Mesenchymal stem cell (in vitro differentiated cells and primary cell): Measurements from ENCODE around the gene C18orf32.

Experiments
- DNase-seq: peaks from one replicate; pipeline ENCODE4 v3.0.0-alpha.2; 2013
- H2AFZ ChIP-seq: one replicate; pipeline ENCODE4 v1.6.1; 2013; ENCODE audit warnings: low read depth, mild to moderate bottlenecking, control low read depth, inconsistent platforms, low read length, moderate library complexity
- H2AK5ac ChIP-seq: 2 replicates; pipeline ENCODE4 v1.6.1; 2013; ENCODE audit warnings: low read length, moderate library complexity, mild to moderate bottlenecking, inconsistent platforms; ENCODE audit not compliant: severe bottlenecking
- H2BK120ac ChIP-seq: one replicate; pipeline ENCODE4 v1.6.1; 2013; ENCODE audit warnings: low read depth, mild to moderate bottlenecking, inconsistent platforms, low read length, moderate library complexity
- H2BK12ac ChIP-seq, 2 experiments: one replicate each; pipeline ENCODE4 v1.6.1; 2013; ENCODE audit warnings: inconsistent platforms in 2 of 2, low read length in 2 of 2, mild to moderate bottlenecking in 2 of 2, moderate library complexity in 2 of 2, control low read depth in 1 of 2
- H2BK15ac ChIP-seq: one replicate; pipeline ENCODE4 v1.6.1; 2013; ENCODE audit warnings: mild to moderate bottlenecking, low read depth, inconsistent platforms; ENCODE audit not compliant: poor library complexity, severe bottlenecking
- H2BK5ac ChIP-seq: 2 replicates; pipeline ENCODE4 v1.6.1; 2013; ENCODE audit warnings: low read depth, mild to moderate bottlenecking, low read length, control low read depth, inconsistent platforms; ENCODE audit not compliant: poor library complexity, severe bottlenecking
- H3K14ac ChIP-seq, 2 experiments: one replicate each; pipeline ENCODE4 v1.6.1; 2013; ENCODE audit warnings: inconsistent platforms in 2 of 2, low read length in 2 of 2, control low read depth in 1 of 2, mild to moderate bottlenecking in 1 of 2, moderate library complexity in 1 of 2
- H3K18ac ChIP-seq, 2 experiments: one replicate each; pipeline ENCODE4 v1.6.1; 2013; ENCODE audit warnings: inconsistent platforms in 2 of 2, low read length in 2 of 2, control low read depth in 1 of 2, low read depth in 1 of 2, mild to moderate bottlenecking in 1 of 2
- H3K23ac ChIP-seq, 2 experiments: one replicate each; pipeline ENCODE4 v1.6.1; 2013; ENCODE audit warnings: inconsistent platforms in 2 of 2, low read length in 2 of 2, mild to moderate bottlenecking in 2 of 2, moderate library complexity in 2 of 2, control low read depth in 1 of 2
- H3K27ac ChIP-seq: 2 replicates; pipeline ENCODE4 v1.5.1; 2013; ENCODE audit warnings: mild to moderate bottlenecking, moderate library complexity, low read length, control low read depth, inconsistent platforms; ENCODE audit not compliant: poor library complexity, severe bottlenecking
- H3K27me3 ChIP-seq, 2 experiments: 2 replicates each; pipeline versions ENCODE4 v1.6.1 to v1.7.0; 2013; ENCODE audit warnings: low read length in 2 of 2, mild to moderate bottlenecking in 2 of 2, moderate library complexity in 2 of 2, control low read depth in 1 of 2, inconsistent platforms in 1 of 2; ENCODE audit not compliant: control insufficient read depth in 1 of 2, insufficient read depth in 1 of 2
- H3K36me3 ChIP-seq, 2 experiments: 2 replicates each; pipeline versions ENCODE4 v1.6.1 to v1.7.0; 2013; ENCODE audit warnings: low read length in 2 of 2, control low read depth in 1 of 2, inconsistent platforms in 1 of 2, low read depth in 1 of 2, mild to moderate bottlenecking in 1 of 2; ENCODE audit not compliant: insufficient read depth in 2 of 2, control insufficient read depth in 1 of 2
- H3K4ac ChIP-seq, 2 experiments: one replicate each; pipeline ENCODE4 v1.6.1; 2013; ENCODE audit warnings: inconsistent platforms in 2 of 2, low read length in 2 of 2, mild to moderate bottlenecking in 2 of 2, moderate library complexity in 2 of 2, control low read depth in 1 of 2, low read depth in 1 of 2
- H3K4me1 ChIP-seq: 2 replicates; pipeline ENCODE4 v1.6.1; 2013; ENCODE audit warnings: low read depth, low read length, control low read depth; ENCODE audit not compliant: control insufficient read depth, insufficient read depth
- H3K4me2 ChIP-seq: 2 replicates; pipeline ENCODE4 v1.6.1; 2013; ENCODE audit warnings: low read length, mild to moderate bottlenecking, inconsistent platforms; ENCODE audit not compliant: poor library complexity, severe bottlenecking
- H3K4me3 ChIP-seq, 2 experiments: 2 replicates each; pipeline versions ENCODE4 v1.5.1 to v1.7.0; 2013; ENCODE audit warnings: low read length in 2 of 2, mild to moderate bottlenecking in 2 of 2, control low read depth in 1 of 2, low read depth in 1 of 2; ENCODE audit not compliant: insufficient read depth in 1 of 2
- H3K79me1 ChIP-seq: replicated peaks from 2 replicates; pipeline ENCODE4 v1.6.1; 2013; ENCODE audit warnings: mild to moderate bottlenecking, control low read depth, low read length, inconsistent platforms; ENCODE audit not compliant: poor library complexity, severe bottlenecking
- H3K9ac ChIP-seq: 2 replicates; pipeline ENCODE4 v1.7.0; 2013; ENCODE audit warnings: mild to moderate bottlenecking, low read length, moderate library complexity
- H3K9me3 ChIP-seq: 2 replicates; pipeline ENCODE4 v1.7.0; 2013; ENCODE audit warnings: mild to moderate bottlenecking, low read length; ENCODE audit not compliant: control insufficient read depth
- H4K8ac ChIP-seq: one replicate; pipeline ENCODE4 v1.6.1; 2013; ENCODE audit warnings: inconsistent platforms, mild to moderate bottlenecking, low read length, moderate library complexity
- H4K91ac ChIP-seq: one replicate; pipeline ENCODE4 v1.6.1; 2013; ENCODE audit warnings: mild to moderate bottlenecking, low read length, inconsistent platforms
- WGBS: methylation state at CpG from one replicate; pipeline ENCODE4 v1.1.7; 2013; ENCODE audit warnings: mixed read lengths; 5-methylcytosine and 5-hydroxymethylcytosine counted together

The C18orf32 gene

GRCh38 chr18:49494660-49495059, 7.6 kb upstream of the C18orf32 start:
- Histone ChIP-seq H3K4me1 (peaks cover 1% of the 10 kb centered on the region), H3K4me3 (no peak overlapping the region), H3K27me3 (no peaks in the 10 kb centered on the region), H2AK5ac (no peak overlapping the region), H2BK120ac (no peak overlapping the region), H3K23ac (no peak overlapping the region), H2BK12ac (no peak overlapping the region), H3K4ac (no peak overlapping the region), H3K27ac (no peak overlapping the region), H4K8ac (no peak overlapping the region), H3K4me2 (no peak overlapping the region), H2AFZ (no peak overlapping the region), H3K79me1 (no peaks in the 10 kb centered on the region), H4K91ac (no peak overlapping the region), H3K14ac (no peak overlapping the region), H3K9ac (peak overlapping the region; percentile 21), H2BK5ac (no peak overlapping the region), H3K18ac (no peak overlapping the region), H3K36me3 (peaks cover 0 to 20% of the 10 kb centered on the region in 2 experiments), H2BK15ac (no peak overlapping the region), H3K9me3 (no peaks in the 10 kb centered on the region)
- DNase-seq = no peak
- WGBS = no CpG with 5 or more reads among the region's 2 CpGs

GRCh38 chr18:49492694-49493033, 5.6 kb upstream of the C18orf32 start:
- no peak overlapping the region for H2BK5ac ChIP-seq
- H2BK15ac ChIP-seq = no peak overlapping the region
- peaks cover 4 to 40% of the 10 kb centered on the region in 2 experiments for H3K36me3 ChIP-seq
- H3K4ac ChIP-seq = no peak overlapping the region
- peaks cover 2% of the 10 kb centered on the region for H3K4me1 ChIP-seq
- no peak overlapping the region for H3K18ac ChIP-seq
- no peak overlapping the region for H2AK5ac ChIP-seq
- H4K91ac ChIP-seq = no peak overlapping the region
- H2AFZ ChIP-seq = no peak overlapping the region
- DNase-seq = no peak
- H3K27me3 ChIP-seq = no peaks in the 10 kb centered on the region
- 73% methylated on average over 5 of the region's 6 CpGs for WGBS
- H3K23ac ChIP-seq = no peak overlapping the region
- no peak overlapping the region for H4K8ac ChIP-seq
- H3K14ac ChIP-seq = no peak overlapping the region
- no peak overlapping the region for H2BK120ac ChIP-seq
- H3K4me2 ChIP-seq = no peak overlapping the region
- peaks cover 2% of the 10 kb centered on the region for H3K79me1 ChIP-seq
- no peak overlapping the region for H2BK12ac ChIP-seq
- H3K27ac ChIP-seq = no peak overlapping the region
- H3K4me3 ChIP-seq = no peak overlapping the region
- peak overlapping the region; percentile 97 for H3K9ac ChIP-seq
- H3K9me3 ChIP-seq = no peaks in the 10 kb centered on the region

- Histone ChIP-seq H3K9ac (peak within 1 kb of the TSS; percentile 97), H2BK12ac (no peak within 1 kb of the TSS), H3K4me3 (peak within 1 kb of the TSS; percentile 74 to 91), H3K4me2 (peak within 1 kb of the TSS; percentile 68), H3K23ac (no peak within 1 kb of the TSS), H3K9me3 (no peaks in the 10 kb centered on the region), H3K27me3 (no peaks in the 10 kb centered on the region), H4K91ac (peak within 1 kb of the TSS; percentile 61), H3K36me3 (peaks cover 9 to 43% of the 10 kb centered on the region in 2 experiments), H3K27ac (peak within 1 kb of the TSS; percentile 96), H2AFZ (no peak within 1 kb of the TSS), H2BK120ac (peak within 1 kb of the TSS; percentile 83), H3K14ac (peak within 1 kb of the TSS; percentile 68 to 69), H2AK5ac (peak within 1 kb of the TSS; percentile 56), H2BK15ac (no peak within 1 kb of the TSS), H3K18ac (peak within 1 kb of the TSS; percentile 92 to 93), H3K4me1 (peaks cover 5% of the 10 kb centered on the region), H3K4ac (peak within 1 kb of the TSS; percentile 78 to 81), H3K79me1 (peaks cover 2% of the 10 kb centered on the region), H2BK5ac (peak within 1 kb of the TSS; percentile 94), H4K8ac (peak within 1 kb of the TSS; percentile 97)
- peak; percentile 99 for DNase-seq
- under 1% methylated on average over 53 of the region's 53 CpGs for WGBS
These were observed 5.0 kb upstream of the C18orf32 start, which contains the start of gene RPL17 for GRCh38 chr18:49491857-49492693. Gene RPL17 (minus strand): TSS chr18:49492465.

GRCh38 chr18:49491534-49491856, 4.5 kb upstream of the C18orf32 start:
- Histone ChIP-seq H2BK12ac (no peak overlapping the region), H4K91ac (peak overlapping the region; percentile 57), H2AK5ac (no peak overlapping the region), H3K27me3 (no peaks in the 10 kb centered on the region), H3K14ac (peak overlapping the region; percentile 22 to 69), H3K36me3 (peaks cover 9 to 43% of the 10 kb centered on the region in 2 experiments), H3K9me3 (no peaks in the 10 kb centered on the region), H3K4me1 (peaks cover 5% of the 10 kb centered on the region), H3K27ac (peak overlapping the region; percentile 96), H3K4me3 (peak overlapping the region; percentile 74 to 91), H3K18ac (peak overlapping the region; percentile 92 to 93), H2BK120ac (no peak overlapping the region), H3K4me2 (peak overlapping the region; percentile 68), H3K4ac (peak overlapping the region; percentile 78 to 81), H4K8ac (peak overlapping the region; percentile 97), H3K9ac (peak overlapping the region; percentile 97), H2BK5ac (no peak overlapping the region), H3K79me1 (peaks cover 2% of the 10 kb centered on the region), H2BK15ac (no peak overlapping the region), H2AFZ (no peak overlapping the region), H3K23ac (no peak overlapping the region)
- 20% methylated on average over 5 of the region's 7 CpGs for WGBS
- no peak for DNase-seq
